Measurements from ENCODE around the gene DEFB116. TPM values are rescaled to one million over a fixed set of nuclear protein-coding genes. Genes with fewer than 3 reads are reported as not detected.

DEFB116 gene
- total RNA-seq, 1 experiment from 2014 or later, result not detected

DNA sequence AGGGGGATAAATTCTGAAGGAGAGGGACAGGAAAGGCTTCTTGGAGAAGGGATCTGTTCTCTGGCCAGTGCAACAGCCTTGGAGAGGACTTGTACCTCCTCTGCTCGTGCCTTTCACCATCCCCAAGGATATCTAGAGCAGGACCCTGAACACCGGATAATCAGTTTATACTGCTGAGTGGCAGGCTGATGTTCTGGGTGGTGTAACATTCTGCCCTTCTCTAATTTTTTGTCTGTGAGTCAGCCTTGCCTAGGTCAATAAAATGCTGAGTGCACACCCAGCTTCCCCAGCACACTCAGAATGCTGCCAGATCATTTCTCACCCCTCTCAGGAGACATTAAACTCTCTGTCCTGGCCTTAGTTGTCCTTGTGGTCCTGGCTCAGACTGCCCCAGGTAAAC lies 51.0 kb downstream of the DEFB116 start, which contains the start of gene DEFB115:
DEFB115 (plus strand) TSS at position 301 of the 400 bp plus-strand sequence; CDS start at position 301, 0 bp downstream.
- no TSS peak for BruUV-seq (replicated peaks)
- H3K27ac Mint-ChIP-seq (ENCODE audit: unreplicated experiment), result no peak within 1 kb of the TSS
- no peak for DNase-seq
- H3K36me3 Mint-ChIP-seq (ENCODE audit: insufficient read depth, unreplicated experiment), result no peaks in the 10 kb centered on the region
- intact Hi-C loops (cut with micrococcal nuclease; ENCODE audit: unreplicated experiment), result no loop called here
- CTCF ChIA-PET, result no interaction called here
- peaks cover 14% of the 10 kb centered on the region for H3K27me3 Mint-ChIP-seq (ENCODE audit: unreplicated experiment)
- TF ChIP-seq, protein P1, sequence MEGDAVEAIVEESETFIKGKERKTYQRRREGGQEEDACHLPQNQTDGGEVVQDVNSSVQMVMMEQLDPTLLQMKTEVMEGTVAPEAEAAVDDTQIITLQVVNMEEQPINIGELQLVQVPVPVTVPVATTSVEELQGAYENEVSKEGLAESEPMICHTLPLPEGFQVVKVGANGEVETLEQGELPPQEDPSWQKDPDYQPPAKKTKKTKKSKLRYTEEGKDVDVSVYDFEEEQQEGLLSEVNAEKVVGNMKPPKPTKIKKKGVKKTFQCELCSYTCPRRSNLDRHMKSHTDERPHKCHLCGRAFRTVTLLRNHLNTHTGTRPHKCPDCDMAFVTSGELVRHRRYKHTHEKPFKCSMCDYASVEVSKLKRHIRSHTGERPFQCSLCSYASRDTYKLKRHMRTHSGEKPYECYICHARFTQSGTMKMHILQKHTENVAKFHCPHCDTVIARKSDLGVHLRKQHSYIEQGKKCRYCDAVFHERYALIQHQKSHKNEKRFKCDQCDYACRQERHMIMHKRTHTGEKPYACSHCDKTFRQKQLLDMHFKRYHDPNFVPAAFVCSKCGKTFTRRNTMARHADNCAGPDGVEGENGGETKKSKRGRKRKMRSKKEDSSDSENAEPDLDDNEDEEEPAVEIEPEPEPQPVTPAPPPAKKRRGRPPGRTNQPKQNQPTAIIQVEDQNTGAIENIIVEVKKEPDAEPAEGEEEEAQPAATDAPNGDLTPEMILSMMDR (IDR thresholded peaks at IDR 0.05; ENCODE audit: unreplicated experiment), result no peak
- no peaks in the 10 kb centered on the region for H3K4me1 Mint-ChIP-seq (ENCODE audit: low read depth, unreplicated experiment)
- H3K4me3 Mint-ChIP-seq (ENCODE audit: low read depth, unreplicated experiment), result no peak within 1 kb of the TSS
- no peaks in the 10 kb centered on the region for H3K9me3 Mint-ChIP-seq (ENCODE audit: low read depth, unreplicated experiment)

- Mint-ChIP-seq H3K4me3 (ENCODE audit: low read depth, unreplicated experiment) (no peak overlapping the region), H3K27ac (ENCODE audit: unreplicated experiment) (no peak overlapping the region), H3K36me3 (ENCODE audit: insufficient read depth, unreplicated experiment) (no peaks in the 10 kb centered on the region), H3K4me1 (ENCODE audit: low read depth, unreplicated experiment) (no peaks in the 10 kb centered on the region), H3K27me3 (ENCODE audit: unreplicated experiment) (peaks cover 14% of the 10 kb centered on the region), H3K9me3 (ENCODE audit: low read depth, unreplicated experiment) (no peaks in the 10 kb centered on the region)
- intact Hi-C loops (cut with micrococcal nuclease; ENCODE audit: unreplicated experiment), result no loop called here
- TF ChIP-seq, protein P1 (IDR thresholded peaks at IDR 0.05; ENCODE audit: unreplicated experiment), result no peak
- DNase-seq, result no peak
- CTCF ChIA-PET, result no interaction called here
- no TSS peak for BruUV-seq (replicated peaks)
Observed at GRCh38 chr20:31256959-31257358, 51.4 kb downstream of the DEFB116 start.

Other genes starting within 250 kb of the DEFB116 start
- gene DEFB115, start 50.9 kb downstream of the DEFB116 start, total RNA-seq (2022), result not detected in 2 replicates
- not detected in 2 replicates for gene DEFB118, start 60.0 kb upstream of the DEFB116 start, total RNA-seq (2022)
- not detected in 2 replicates for gene DEFB119, start 82.0 kb upstream of the DEFB116 start, total RNA-seq (2022)
- not detected in 2 replicates for gene DEFB121, start 97.6 kb upstream of the DEFB116 start, total RNA-seq (2022)
- gene DEFB123, start 132.0 kb upstream of the DEFB116 start, total RNA-seq (2022), result not detected in 2 replicates
- gene DEFB124, start 166.5 kb upstream of the DEFB116 start, total RNA-seq (2022), result not detected in 2 replicates
- gene REM1, start 166.7 kb upstream of the DEFB116 start, total RNA-seq (2022), result not detected in 2 replicates
- 342 and 378 TPM in 2 replicates for gene HM13, start 205.9 kb upstream of the DEFB116 start, total RNA-seq (2022)